HepG2 (cell line): ENCODE measurements around the gene ZNF813. TPM values are rescaled to one million over a fixed set of nuclear protein-coding genes. Genes with fewer than 3 reads are reported as not detected.

Experiments used
- AGO2 ChIP-seq: fragments of 200-400 bp; formaldehyde crosslinking; optimal IDR thresholded peaks from 2 replicates; pipeline ENCODE3; 2017; ENCODE audit warnings: mild to moderate bottlenecking, low read depth, low read length, moderate library complexity
- BCLAF1 ChIP-seq: fragments of 450-650 bp; IDR thresholded peaks from 2 replicates; pipeline ENCODE4 v1.6.1; 2017; ENCODE audit warnings: mild to moderate bottlenecking
- CEBPG ChIP-seq: IDR thresholded peaks from 2 replicates; pipeline ENCODE4 v1.6.1; 2016
- IKZF1 ChIP-seq: fragments of 450-650 bp; IDR thresholded peaks from 2 replicates; pipeline ENCODE4 v1.7.1; 2016
- MIXL1 ChIP-seq: IDR thresholded peaks from 2 replicates; pipeline ENCODE4 v1.6.1; 2016
- MTF1 ChIP-seq: sonication (generic); formaldehyde crosslinking; IDR thresholded peaks from 2 replicates; pipeline ENCODE4 v1.5.0; 2020; ENCODE audit warnings: missing genetic modification reagents
- PAF1 ChIP-seq: IDR thresholded peaks from 2 replicates; pipeline ENCODE4 v1.6.1; 2016; ENCODE audit warnings: missing genetic modification reagents, missing compliant biosample characterization
- PLRG1 ChIP-seq: fragments of 450-650 bp; conservative IDR thresholded peaks from 2 replicates; pipeline ENCODE4 v1.6.1; 2016
- PRPF4 ChIP-seq: fragments of 200-400 bp; formaldehyde crosslinking; IDR thresholded peaks from 2 replicates; pipeline ENCODE4 v1.6.1; 2016; ENCODE audit warnings: low read length, low read depth; ENCODE audit not compliant: poor library complexity, severe bottlenecking
- SNRNP70 ChIP-seq: fragments of 200-400 bp; formaldehyde crosslinking; IDR thresholded peaks from 2 replicates; pipeline ENCODE4 v1.6.1; 2017; ENCODE audit warnings: mild to moderate bottlenecking, low read depth, low read length, moderate library complexity
- TBX2 ChIP-seq: sonication (generic); formaldehyde crosslinking; IDR thresholded peaks from 2 replicates; pipeline ENCODE4 v1.5.0; 2020; ENCODE audit warnings: missing genetic modification reagents, mild to moderate bottlenecking, borderline replicate concordance
- ZBTB42 ChIP-seq: sonication (generic); formaldehyde crosslinking; IDR thresholded peaks from 2 replicates; pipeline ENCODE4 v1.5.0; 2020; ENCODE audit warnings: mild to moderate bottlenecking, missing genetic modification reagents
- ZBTB46 ChIP-seq: sonication (generic); formaldehyde crosslinking; IDR thresholded peaks from 2 replicates; pipeline ENCODE4 v1.4.0; 2020; ENCODE audit warnings: mild to moderate bottlenecking, missing genetic modification reagents, borderline replicate concordance
- ZNF33B ChIP-seq: sonication (generic); formaldehyde crosslinking; IDR thresholded peaks from 2 replicates; pipeline ENCODE4 v1.5.1; 2020; ENCODE audit warnings: mild to moderate bottlenecking, missing genetic modification reagents
- ZNF407 ChIP-seq: sonication (generic); formaldehyde crosslinking; IDR thresholded peaks from one replicate; pipeline ENCODE4 v1.5.1; 2020; ENCODE audit warnings: mild to moderate bottlenecking, missing genetic modification reagents; ENCODE audit errors: not compliant biosample characterization
- ZNF883 ChIP-seq: sonication (generic); formaldehyde crosslinking; IDR thresholded peaks from 2 replicates; pipeline ENCODE4 v1.5.1; 2020; ENCODE audit warnings: mild to moderate bottlenecking, missing genetic modification reagents; ENCODE audit errors: not compliant biosample characterization
- polyA plus RNA-seq, 8 experiments: library from polyadenylated mRNA; depleted of rRNA in 3 of 8; stranded (reverse) in 7 of 8; unstranded in 1 of 8; fragments of >200 nt; fragmentation: Illumina TruSeq in 4 of 8; extraction: Trizol in 4 of 8; gene quantifications; 2 replicates each; pipeline versions ENCODE4 v1.2.1 to v1.2.3, GENCODE V29; 2011 to 2016; ENCODE audit warnings: low read depth in 4 of 8, missing spikeins in 1 of 8, mixed read lengths in 1 of 8; ENCODE audit not compliant: insufficient read depth in 1 of 8
- total RNA-seq, 5 experiments: library from RNA; depleted of rRNA; stranded (reverse); fragments of >200 nt; fragmentation: Illumina TruSeq; extraction: Trizol; gene quantifications; 2 replicates each; pipeline ENCODE4 v1.2.3, GENCODE V29; 2016; ENCODE audit warnings: low read depth in 1 of 5

ZNF813 gene
- total and polyA plus RNA-seq, 2 of the 13 experiments (the other 11 are each of a cell fraction or from before 2014, with no cell fraction given) = 2.1 to 8.9 TPM

- no peak for TF ChIP-seq SNRNP70
- no peak for TF ChIP-seq PLRG1
- TF ChIP-seq MIXL1 (CRISPR knock-in tag) = no peak
- TF ChIP-seq PRPF4 = no peak
- TF ChIP-seq ZNF407 = peak; percentile 88
- peak; percentile 39; the same call in 1 of the 2 replicates for TF ChIP-seq TBX2 (CRISPR knock-in tag)
- TF ChIP-seq BCLAF1 = no peak
- TF ChIP-seq MTF1 (CRISPR knock-in tag) = no peak
- peak; percentile 93 for TF ChIP-seq AGO2
- TF ChIP-seq CEBPG (CRISPR knock-in tag) = no peak
- peak; percentile 90 for TF ChIP-seq ZNF883 (CRISPR knock-in tag)
- no peak for TF ChIP-seq ZBTB46 (CRISPR knock-in tag)
- no peak for TF ChIP-seq IKZF1
- TF ChIP-seq ZBTB42 = peak; percentile 53; the same call in 1 of the 2 replicates
- TF ChIP-seq ZNF33B (CRISPR knock-in tag) = no peak
- no peak for TF ChIP-seq PAF1
Observed at GRCh38 chr19:53537521-53538377, 70.2 kb downstream of the ZNF813 start, which contains the start of gene ZNF331 (continued).
